SIG-M5 (cell line): ENCODE data around the gene GRIN2D.

Experiments used
- DNase-seq: peaks from one replicate; lab custom pipeline; 2025; lab: John Stamatoyannopoulos, UW

Gene GRIN2D

GRCh38 chr19:48442116-48443035 is 48.9 kb downstream of the GRIN2D start:
- DNase-seq: no peak

DNA sequence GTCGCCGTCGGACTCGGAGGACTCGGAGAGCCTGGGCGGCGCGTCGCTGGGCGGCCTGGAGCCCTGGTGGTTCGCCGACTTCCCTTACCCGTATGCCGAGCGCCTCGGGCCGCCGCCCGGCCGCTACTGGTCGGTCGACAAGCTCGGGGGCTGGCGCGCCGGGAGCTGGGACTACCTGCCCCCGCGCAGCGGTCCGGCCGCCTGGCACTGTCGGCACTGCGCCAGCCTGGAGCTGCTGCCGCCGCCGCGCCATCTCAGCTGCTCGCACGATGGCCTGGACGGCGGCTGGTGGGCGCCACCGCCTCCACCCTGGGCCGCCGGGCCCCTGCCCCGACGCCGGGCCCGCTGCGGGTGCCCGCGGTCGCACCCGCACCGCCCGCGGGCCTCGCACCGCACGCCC is 49.8 kb downstream of the GRIN2D start:
- no peak for DNase-seq
